HUDEP-2 (cell line): ENCODE results near the gene CENPS.
"Not testable (repeated sequence)": the region's sequence is repeated elsewhere in the genome, so short reads cannot be mapped to it uniquely, and the experiment has no call there.

Experiments used
- DNase-seq, 76 experiments: peaks; one replicate each; lab custom pipeline; 2025; ENCODE audit not compliant: unreplicated experiment in 76 of 76; lab: John Stamatoyannopoulos, UW

Gene CENPS

DNA sequence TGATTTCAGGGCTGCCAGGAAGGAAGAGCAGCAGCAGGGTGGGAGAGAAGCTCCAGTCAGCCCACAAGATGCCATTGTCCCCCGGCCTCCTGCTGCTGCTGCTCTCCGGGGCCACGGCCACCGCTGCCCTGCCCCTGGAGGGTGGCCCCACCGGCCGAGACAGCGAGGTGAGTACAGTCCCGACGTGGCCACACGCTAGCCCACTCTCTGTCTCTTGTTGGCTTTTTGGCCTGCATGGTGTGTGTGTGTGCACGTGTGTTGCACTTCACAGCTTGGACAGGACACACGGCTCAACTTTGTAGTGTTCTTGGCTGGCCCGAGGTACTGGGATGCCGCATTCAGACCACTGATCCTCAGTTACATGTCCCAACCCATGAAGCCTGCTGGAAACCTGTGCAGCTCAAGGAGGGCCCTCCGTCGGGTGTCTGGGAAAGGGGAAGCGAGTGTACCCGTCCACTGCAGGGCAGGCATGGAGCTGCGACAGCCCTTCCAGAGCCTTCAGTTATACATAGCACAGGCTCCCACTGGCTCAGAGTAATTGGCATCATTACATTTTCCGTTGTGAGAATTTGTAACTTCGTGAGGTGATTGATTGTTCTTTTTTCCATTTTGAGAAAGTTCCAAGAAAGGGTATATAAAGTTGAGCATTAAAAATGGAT, 20.1 kb downstream of the CENPS start:
- no peak for DNase-seq

DNA sequence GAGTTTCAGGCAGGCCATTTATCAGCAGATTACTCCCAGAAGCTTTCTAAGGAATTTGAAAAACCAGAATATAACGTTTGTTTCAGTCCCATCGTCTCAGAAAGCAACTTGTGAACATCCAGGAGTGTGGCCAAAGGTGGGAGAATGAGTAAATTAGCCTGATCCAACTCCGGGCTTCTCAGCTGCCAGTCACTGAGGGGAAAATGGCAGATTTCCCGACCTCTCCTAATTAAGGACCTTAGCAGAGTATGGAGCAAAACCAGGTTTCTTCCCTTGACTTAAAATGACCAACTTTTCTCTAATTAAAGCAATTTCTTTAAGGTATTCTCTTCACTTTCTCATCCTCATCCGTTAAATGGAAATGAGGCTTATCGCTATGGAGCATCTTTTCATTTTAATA, 20.6 kb downstream of the CENPS start:
- no peak for DNase-seq

DNA sequence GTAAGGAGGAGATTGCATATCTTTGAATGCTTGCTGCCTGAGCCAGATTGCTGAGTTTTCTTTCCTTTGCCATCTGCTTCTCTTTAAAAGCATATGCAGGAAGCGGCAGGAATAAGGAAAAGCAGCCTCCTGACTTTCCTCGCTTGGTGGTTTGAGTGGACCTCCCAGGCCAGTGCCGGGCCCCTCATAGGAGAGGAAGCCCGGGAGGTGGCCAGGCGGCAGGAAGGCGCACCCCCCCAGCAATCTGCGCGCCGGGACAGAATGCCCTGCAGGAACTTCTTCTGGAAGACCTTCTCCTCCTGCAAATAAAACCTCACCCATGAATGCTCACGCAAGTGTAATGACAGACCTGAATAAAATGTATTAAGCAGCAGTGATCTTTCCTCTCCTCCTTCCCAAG, 21.1 kb downstream of the CENPS start:
- no peak for DNase-seq

DNA sequence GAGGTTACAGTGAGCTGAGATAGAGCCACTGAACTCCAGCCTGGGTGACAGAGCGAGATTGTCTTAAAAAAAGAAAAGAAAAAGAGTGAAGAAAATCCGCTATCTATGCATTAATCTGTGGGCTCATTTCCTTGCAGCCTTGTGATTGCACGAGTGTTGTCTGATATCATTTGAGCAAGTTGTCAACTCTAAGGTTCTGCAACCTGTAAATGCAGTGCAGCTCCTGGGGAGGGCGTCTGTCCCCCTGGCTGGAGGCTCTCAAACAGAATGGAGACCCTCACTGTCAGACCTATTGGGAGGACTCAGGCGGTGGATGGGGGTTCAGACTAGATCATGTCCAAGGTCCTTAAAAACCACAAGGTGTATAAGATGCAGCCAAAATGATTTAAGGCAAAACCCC, 25.8 kb downstream of the CENPS start:
- no peak for DNase-seq

DNA sequence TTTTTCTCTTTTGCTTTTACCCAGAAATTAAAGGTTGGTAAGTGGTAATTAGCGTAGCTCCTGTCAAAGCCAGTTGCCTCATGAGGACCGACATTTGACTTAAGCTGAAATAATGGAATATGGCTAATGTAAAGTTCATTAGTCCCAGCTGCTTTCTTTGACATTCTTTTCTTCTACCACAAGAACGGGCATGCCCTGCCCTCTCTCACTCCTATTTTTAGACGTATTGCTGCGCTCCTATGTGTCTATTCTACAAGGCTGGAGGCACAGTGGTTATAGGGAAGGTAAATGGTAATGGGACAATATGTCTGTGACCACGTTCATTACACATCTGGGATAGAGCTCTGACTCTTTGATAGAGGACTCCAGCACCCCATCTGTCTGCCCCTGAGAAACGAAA, 26.4 kb downstream of the CENPS start:
- DNase-seq, result no peak

DNA sequence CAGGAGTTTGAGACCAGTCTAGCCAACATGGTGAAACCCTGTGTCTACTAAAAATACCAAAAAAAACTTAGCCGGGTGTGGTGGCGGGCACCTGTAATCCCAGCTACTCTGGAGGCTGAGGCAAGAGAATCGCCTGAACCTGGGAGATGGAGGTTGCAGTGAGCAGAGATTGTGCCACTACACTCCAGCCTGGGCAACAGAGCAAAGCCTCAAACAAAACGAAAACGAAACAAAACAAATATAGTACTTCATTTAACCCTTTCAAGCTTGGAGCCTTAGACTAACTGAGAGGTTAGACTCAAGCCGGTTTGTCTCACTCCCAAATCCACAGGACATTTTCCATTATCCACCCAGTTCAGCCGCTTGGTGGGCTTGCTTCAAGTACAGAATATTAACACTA, 27.2 kb downstream of the CENPS start:
- DNase-seq, result not testable (repeated sequence)

DNA sequence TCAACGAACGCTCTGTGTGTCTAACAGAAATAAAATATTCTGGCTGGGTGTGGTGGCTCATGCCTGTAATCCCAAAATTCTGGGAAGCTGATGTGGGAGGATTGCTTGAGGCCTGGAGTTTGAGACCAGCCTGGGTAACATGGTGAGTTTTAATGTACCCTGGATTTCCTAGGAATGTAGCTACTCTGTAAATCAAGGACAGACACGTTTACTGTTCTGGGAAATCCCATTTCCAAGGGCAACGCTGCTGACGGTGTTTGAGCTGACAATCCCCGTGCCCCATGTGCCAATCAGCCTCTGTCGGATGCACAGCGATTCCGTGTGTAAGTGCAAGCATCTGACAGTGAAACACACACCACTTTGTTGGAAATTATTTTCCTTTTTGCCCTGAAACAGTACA, 27.6 kb downstream of the CENPS start:
- no peak for DNase-seq

DNA sequence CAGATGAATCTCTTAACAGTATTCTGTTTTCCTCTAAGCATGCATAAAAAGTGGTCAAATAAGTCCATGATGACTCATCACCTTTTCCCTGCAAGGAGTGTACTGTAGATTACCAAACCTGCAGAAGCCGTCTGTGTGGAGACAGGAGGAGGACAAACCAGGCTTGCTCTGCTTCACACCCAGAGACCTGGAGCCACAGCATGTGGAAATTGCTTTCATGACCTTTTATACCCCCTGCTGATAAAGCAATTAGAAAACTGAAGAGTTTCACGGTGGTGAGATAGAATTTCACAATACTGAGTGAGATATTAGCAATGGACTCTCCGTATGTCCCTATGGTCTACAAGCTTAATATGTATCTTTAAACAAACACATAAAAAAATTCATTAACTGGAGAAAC, 29.0 kb downstream of the CENPS start:
- DNase-seq, result peak in 29 of 76 experiments; percentile 1 to 57 (median 18)

DNA sequence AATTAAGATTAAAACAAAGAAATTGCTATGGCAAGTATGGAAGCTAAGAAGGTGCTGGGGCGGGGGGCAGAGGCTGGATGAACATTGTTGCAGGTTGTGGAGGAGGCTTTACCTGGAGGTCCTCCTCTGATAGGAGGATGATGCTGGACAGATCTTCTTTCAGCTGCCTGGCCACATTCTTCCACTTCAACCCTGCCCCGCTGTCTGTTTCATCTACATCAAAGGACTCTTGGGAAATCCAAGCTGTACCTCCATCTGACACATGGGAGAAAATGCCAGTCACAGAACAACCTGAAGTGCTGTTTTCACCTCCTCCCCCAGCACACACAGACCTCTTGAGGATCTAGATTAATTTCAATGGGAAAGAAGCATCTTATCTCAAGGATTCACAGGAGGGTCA, 36.8 kb downstream of the CENPS start:
- DNase-seq, result no peak

DNA sequence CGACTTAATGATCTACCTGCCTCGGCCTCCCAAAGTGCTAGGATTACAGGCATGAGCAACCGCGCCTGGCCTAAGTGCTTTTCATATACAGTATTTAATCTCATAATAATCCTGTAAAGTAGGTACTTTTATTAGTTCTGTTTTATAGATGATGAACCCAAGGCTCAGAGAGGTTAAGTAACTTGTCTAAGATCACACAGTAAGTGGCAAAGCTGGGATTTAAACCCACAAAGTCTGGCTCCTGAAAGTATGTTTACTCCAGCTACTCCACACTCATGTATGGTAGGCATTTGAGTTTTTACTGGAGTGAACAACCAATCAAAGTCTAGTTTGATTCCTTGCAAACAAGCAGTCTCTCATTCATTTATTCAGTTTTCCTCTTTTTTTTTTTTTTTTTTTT, 39.8 kb downstream of the CENPS start:
- no peak for DNase-seq

DNA sequence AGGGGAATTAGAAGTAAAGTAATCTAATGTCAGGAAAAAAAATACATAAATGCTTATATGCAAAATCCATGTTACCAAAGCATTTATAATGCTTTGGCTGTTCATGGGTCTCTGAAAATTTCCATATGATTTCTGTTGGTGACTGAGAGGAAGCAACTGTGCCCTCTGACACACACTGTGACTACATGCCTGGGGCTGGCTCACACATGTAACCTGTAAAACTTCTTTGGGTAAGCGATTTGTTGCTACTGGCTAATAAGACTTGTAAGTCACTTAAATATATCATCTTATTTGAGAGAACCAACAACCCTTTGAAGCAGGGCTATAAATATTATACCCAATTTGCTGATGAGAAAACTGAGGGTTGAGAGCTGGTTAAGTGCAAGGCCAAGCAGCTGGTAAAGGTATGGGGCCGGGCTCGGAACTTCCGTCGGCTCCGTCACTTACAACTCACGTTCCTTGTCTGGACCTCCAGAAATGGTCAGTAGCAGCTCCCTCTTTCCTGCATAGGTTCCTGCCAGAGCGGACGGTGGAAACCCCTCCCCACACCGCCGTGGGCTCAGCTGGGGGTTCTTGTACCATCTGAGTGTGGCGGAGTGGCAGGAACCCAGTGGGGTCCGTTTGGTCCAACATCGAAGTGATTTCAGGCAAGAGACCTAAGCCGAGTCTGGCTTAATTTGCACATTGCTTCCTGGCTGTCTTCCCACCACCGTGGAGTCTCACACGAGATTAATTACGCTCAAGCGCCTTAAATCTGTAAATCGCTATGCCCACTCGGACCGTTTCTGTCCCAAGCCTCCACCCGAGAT, 41.4 kb downstream of the CENPS start:
- DNase-seq, result peak in 6 of 76 experiments; percentile 1 to 48 (median 36)

DNA sequence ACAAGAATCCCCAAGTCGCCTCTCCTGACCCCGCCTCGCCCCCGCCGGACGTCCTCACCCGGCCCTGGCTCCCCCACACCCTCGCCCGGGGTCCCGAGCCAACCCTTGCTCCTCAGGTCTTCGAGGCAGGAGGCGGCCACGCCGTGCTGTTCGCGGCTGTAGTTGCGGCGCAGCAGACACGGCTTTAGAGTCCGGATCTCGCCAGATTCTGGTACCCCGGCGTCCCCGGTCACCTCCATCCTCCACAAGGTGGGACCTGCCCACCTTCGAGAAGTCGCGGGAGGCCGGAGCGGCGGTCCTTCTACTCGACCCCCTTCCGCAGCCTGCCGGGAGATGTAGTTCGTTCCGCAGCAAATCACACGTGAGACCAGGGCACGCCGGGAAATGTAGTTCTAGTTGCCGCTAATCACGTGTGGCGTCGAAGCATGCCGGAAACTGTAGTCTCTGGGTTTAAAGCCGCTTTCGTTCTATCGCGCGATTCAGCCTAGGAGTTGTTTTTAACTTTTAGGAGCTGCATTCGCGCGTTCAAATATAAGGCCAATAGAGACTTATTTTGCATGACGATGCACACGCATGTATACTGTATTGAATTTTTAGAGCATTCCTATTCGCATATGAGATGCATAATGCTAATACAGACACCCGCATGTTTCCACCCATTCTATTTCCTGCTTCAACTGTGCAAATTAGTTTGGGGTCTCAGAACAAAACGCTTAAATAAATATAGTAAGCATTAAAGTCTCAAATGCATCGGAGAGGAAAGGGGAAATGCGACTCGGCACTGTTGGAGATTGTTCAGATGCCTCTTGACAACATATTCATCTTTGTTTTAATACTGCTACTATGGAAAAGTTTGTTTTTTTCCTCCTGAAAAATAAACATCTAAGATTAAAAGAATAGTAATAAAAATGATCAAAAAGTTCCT, 42.2 kb downstream of the CENPS start, which contains the start of gene DFFA:
DFFA (minus strand) TSS at position 310 of the 925 bp plus-strand sequence; CDS start at position 239, 71 bp downstream.
- peak in 75 of 76 experiments; percentile 44 to 93 (median 84) for DNase-seq

DNA sequence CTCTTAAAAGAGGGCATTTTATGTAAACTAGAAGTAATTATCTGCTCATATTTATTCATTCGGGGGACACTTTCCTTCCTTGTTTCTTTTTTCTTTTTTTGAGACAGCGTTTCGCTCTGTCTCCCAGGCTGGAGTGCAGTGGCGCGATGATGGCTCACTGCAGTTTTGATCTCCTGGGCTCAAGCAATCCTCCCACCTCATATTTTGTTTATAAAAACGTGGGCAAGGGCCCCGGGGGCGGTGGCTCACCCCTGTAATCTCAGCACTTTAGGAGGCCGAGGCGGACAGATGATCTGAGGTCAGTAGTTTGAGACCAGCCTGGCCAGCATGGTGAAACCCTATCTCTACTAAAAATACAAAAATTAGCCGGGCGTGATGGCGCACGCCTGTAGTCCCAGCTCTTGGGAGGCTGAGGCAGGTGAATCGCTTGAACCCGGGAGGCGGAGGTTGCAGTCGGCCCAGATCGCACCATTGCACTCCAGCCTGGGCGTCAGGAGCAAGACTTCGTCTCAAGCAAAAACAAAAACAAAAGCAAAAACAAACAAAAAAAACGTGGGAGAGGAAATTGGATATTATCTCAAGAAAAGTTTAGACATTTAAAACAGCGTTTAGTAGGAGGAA, 43.0 kb downstream of the CENPS start:
- peak in 1 of 76 experiments; percentile 4 for DNase-seq

DNA sequence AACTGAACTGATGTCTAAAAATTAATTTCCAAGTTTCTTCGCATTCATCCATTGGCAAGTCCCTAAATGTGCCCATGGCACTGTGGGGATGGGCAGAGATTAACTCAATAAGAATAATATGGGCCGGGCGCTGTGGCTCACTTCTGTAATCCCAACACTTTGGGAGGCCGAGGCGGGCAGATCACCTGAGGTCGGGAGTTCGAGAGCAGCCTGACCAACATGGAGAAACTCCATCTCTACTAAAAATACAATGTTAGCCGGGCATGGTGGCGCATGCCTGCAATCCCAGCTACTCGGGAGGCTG, 44.0 kb downstream of the CENPS start:
- DNase-seq, result not testable (repeated sequence)

DNA sequence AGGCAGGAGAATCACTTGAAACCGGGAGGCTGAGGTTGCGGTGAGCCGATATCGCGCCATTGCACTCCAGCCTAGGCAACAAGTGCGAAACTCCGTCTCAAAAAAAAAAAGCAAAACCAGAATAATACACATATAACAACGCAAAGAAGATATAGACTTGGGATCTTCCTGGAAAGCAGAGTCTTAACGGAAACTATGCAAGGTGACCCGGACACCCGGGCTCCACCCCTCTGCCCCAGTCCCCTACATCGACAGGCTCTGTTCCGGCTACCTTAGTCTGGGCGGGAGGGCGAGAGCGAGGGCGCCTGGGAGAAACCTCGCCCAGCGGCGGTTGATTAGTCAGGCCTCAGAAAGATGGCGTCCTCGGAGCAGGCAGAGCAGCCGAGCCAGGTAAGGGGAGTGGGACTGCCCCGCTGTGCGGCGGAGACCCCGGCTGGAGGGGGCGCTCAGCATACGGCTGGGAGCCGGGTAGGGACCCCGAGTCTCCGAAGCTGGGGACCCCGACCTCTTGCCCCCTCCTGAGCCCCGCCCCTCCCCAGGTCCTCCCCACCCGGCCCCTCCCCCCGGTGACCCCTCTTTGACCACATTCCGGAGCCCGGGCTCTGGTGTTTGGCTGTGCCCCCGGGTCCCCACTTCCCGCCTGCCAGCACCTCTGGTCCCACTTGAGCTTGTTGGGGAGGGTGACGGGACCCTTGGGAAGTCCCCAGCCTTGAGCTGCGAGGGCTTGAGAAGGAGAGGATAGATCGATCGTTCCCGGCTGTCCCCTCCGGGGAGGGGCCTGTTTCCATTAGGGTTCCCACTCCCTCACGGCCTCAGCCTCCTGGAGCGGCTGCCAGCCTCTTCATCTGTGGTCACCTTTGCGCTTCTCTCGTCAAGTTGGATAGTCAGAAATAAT, 44.6 kb downstream of the CENPS start, which contains the start of gene PEX14:
PEX14 (plus strand) TSS at position 338 of the 895 bp plus-strand sequence; CDS start at position 355, 17 bp downstream.
- peak in 74 of 76 experiments; percentile 21 to 91 (median 78) for DNase-seq

DNA sequence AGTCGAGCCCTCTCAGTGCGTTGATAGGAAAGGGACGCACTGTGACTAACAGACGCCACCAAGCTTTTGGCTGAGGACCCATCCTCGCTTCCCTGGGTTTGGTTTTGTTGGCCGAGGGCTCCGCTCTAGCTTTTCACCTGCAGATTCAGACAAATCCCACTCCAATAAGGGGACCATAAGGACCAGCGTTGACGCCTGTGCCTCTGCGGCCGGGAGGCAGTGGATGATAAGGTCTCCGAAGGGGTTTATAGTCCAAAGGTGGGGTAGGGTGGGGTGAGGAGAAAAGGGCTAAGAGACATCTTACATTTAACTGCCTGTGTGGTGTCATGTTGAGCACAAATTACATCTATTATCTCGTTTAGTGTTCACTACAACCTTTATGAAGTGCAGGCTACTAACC, 45.3 kb downstream of the CENPS start:
- DNase-seq, result peak in 7 of 76 experiments; percentile 2 to 49 (median 26)

DNA sequence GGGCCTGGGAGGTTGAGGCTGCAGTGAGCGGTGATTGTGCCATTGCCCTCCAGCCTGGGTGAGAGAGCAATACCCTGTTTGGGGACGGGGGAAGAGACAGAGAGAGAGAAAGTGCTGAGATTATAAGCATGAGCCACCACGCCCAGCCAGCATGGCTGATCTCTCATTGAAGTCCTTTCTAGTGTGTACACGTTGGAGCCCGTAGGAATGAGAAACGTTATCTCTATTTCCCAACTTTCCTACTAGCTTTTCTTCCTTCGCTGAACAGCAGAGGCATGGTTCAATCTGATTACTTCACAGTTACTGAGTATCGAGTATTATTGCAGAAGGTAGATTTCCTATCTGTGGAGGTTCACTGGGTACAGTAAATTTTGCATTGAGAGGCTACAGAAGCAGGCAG, 49.1 kb downstream of the CENPS start:
- no peak for DNase-seq

DNA sequence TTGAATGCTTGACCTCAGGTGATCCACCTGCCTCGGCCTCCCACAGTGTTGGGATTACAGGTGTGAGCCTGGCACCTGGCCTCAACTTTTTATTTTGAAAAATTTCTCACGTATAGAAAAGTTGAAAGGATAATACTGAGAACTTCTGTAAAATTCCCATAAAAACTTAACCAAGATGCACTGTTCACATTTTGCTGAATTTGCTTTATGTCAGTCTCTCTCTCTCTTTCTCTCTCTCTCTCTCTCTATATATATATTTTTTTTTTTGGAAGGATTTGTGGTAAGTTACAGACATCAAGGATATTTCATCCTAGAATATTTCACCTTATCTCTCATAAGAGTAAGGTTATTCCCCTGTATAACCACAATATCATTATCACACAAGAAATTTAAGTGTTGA, 50.4 kb downstream of the CENPS start:
- DNase-seq, result no peak

DNA sequence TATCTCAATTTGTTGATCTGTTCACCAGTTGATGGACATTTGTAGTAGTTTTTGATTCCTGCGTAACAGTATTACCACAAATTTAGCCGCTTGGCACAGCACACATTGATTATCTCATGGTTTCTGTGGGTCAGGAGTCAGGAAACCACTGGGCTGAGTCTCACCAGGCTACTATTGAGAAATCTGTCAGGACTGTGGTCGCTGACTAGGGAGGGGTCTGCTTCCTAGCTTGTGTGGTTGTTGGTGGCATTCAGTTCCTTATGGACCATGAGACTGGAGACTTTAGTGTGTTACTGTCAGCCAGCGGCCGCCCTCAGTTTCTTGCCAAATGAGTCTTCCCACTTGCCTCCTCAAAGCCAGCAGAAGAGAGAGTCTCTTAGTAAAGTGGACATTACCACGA, 54.3 kb downstream of the CENPS start:
- no peak for DNase-seq
